HL-60 (cell line): Measurements from ENCODE around the gene DPH6.

Experiments
- DNase-seq, 2 experiments: peaks; one replicate each; pipeline ENCODE4 v3.0.0-alpha.2; 2010 to 2020; ENCODE audit warnings: low read depth in 1 of 2, low spot score in 1 of 2
- H3K27ac ChIP-seq: fragments of 250-450 bp; sonication (Bioruptor Pico); replicated peaks from 2 replicates; pipeline ENCODE4 v1.5.1; 2020; ENCODE audit warnings: mild to moderate bottlenecking, moderate library complexity
- H3K27me3 ChIP-seq: fragments of 250-450 bp; sonication (Bioruptor Pico); 2 replicates; pipeline ENCODE4 v1.5.1; 2021; ENCODE audit warnings: mild to moderate bottlenecking, moderate library complexity; ENCODE audit not compliant: insufficient read depth, poor library complexity, severe bottlenecking
- H3K4me3 ChIP-seq: replicated peaks from 2 replicates; pipeline ENCODE4 v1.5.1; 2011; ENCODE audit warnings: mild to moderate bottlenecking, control low read depth, low read length; ENCODE audit not compliant: insufficient read depth
- CTCF ChIP-seq: IDR thresholded peaks from one replicate; pipeline ENCODE4 v1.5.1; 2011; ENCODE audit warnings: low read length, control low read depth, inconsistent platforms; ENCODE audit not compliant: insufficient read depth
- GABPA ChIP-seq: IDR thresholded peaks from 2 replicates; pipeline ENCODE4 v1.6.1; 2012; ENCODE audit warnings: low read depth
- POLR2AphosphoS5 ChIP-seq: IDR thresholded peaks from 2 replicates; pipeline ENCODE4 v1.6.1; 2012; ENCODE audit warnings: low read depth
- REST ChIP-seq: IDR thresholded peaks from 2 replicates; pipeline ENCODE4 v1.6.1; 2012; ENCODE audit warnings: low read depth; ENCODE audit not compliant: insufficient replicate concordance
- SPI1 ChIP-seq: IDR thresholded peaks from 2 replicates; pipeline ENCODE4 v1.6.1; 2012; ENCODE audit warnings: low read depth, mild to moderate bottlenecking, borderline replicate concordance

Gene DPH6

GRCh38 chr15:35439291-35439690, 106.7 kb downstream of the DPH6 start:
- TF ChIP-seq POLR2AphosphoS5: no peak
- no peak for TF ChIP-seq REST
- TF ChIP-seq GABPA: no peak
- TF ChIP-seq CTCF: no peak
- TF ChIP-seq SPI1: no peak
- no peak overlapping the region for H3K27ac ChIP-seq
- H3K27me3 ChIP-seq: no peaks in the 10 kb centered on the region
- DNase-seq: no peak
- H3K4me3 ChIP-seq: no peak overlapping the region

- no peak for DNase-seq
- H3K27me3 ChIP-seq: no peaks in the 10 kb centered on the region
- no peak overlapping the region for H3K4me3 ChIP-seq
- TF ChIP-seq GABPA (no peak), SPI1 (no peak), POLR2AphosphoS5 (no peak), REST (no peak), CTCF (no peak)
- H3K27ac ChIP-seq: no peak overlapping the region
Observed at GRCh38 chr15:35437157-35437556, 108.8 kb downstream of the DPH6 start.

- no peak for TF ChIP-seq GABPA
- TF ChIP-seq SPI1: no peak
- no peak for TF ChIP-seq POLR2AphosphoS5
- no peak for TF ChIP-seq CTCF
- TF ChIP-seq REST: no peak
- Histone ChIP-seq H3K27me3 (no peaks in the 10 kb centered on the region), H3K27ac (no peak overlapping the region), H3K4me3 (no peak overlapping the region)
- DNase-seq: no peak
Observed at GRCh38 chr15:35436422-35436821, 109.5 kb downstream of the DPH6 start.
